Omental fat pad (tissue), 4 donors: ENCODE measurements around the gene MEF2C. TPM values are rescaled to one million over a fixed set of nuclear protein-coding genes. Genes with fewer than 3 reads are reported as not detected.

Experiments used
- ATAC-seq: fragments of 150-250 bp; one replicate; pipeline ENCODE4 v1.9.1; 2016; ENCODE audit warnings: mild to moderate bottlenecking, moderate library complexity; ENCODE audit not compliant: low FRiP score
- DNase-seq: peaks from one replicate; pipeline ENCODE4 v3.0.0-alpha.2; 2019; ENCODE audit warnings: low spot score
- total RNA-seq, 4 donors: library from RNA; depleted of rRNA; stranded (reverse); fragments of >200 nt; gene quantifications; one replicate each; pipeline ENCODE4 v1.1.0, GENCODE V29; 2016
- TF ChIP-seq, protein P1 (sequence below), 3 donors: fragments of 450-650 bp; IDR thresholded peaks; one replicate each; pipeline ENCODE4 v1.5.1; 2016 to 2017; ENCODE audit warnings: antibody characterized with exemption in 3 of 3, mild to moderate bottlenecking in 3 of 3, moderate library complexity in 2 of 3

MEF2C gene
- total RNA-seq, 4 donors from 2014 or later = 25.4 to 97.7 (median 44.0) TPM

DNA sequence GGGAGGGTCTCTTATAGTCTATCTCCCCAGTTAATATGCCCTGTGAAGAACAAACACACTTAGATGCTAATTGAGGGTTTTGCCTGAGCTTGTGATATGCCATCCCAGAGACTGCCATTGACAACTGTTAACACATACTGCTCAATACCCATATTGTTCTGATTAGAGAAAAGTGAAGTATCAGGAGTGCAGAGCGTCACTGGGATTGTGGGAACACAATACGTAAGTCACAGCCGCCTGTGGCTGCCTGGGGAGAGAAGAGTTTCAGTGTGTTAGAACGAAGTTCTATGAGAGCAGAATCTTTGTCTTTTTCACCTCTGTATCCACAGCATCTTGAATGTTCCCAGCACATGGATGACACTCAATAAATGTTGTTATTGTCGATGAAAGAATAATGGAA is 110.2 kb downstream of the MEF2C start:
- ATAC-seq = no peak
- no peak for DNase-seq
- TF ChIP-seq, protein P1, sequence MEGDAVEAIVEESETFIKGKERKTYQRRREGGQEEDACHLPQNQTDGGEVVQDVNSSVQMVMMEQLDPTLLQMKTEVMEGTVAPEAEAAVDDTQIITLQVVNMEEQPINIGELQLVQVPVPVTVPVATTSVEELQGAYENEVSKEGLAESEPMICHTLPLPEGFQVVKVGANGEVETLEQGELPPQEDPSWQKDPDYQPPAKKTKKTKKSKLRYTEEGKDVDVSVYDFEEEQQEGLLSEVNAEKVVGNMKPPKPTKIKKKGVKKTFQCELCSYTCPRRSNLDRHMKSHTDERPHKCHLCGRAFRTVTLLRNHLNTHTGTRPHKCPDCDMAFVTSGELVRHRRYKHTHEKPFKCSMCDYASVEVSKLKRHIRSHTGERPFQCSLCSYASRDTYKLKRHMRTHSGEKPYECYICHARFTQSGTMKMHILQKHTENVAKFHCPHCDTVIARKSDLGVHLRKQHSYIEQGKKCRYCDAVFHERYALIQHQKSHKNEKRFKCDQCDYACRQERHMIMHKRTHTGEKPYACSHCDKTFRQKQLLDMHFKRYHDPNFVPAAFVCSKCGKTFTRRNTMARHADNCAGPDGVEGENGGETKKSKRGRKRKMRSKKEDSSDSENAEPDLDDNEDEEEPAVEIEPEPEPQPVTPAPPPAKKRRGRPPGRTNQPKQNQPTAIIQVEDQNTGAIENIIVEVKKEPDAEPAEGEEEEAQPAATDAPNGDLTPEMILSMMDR (IDR thresholded peaks at IDR 0.05) = no peak

DNA sequence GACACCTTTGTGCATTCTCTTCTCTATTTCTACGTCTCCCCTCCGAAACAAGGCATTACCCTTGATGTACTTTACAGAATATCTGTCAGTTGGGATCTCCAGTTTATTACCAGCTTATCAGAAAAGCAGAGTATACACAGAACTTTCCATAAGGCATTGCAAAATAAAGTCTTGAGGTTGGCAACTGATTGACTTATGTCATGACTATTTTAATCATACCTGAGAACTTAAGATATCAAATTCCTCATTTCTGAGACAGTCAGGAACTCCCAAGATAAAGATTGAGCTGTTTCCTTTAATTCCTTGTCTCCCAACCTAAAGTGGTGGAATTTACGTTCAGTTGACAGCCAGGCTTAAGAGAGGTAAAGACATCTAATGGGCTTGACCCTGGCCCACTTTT is 110.9 kb downstream of the MEF2C start:
- DNase-seq = no peak
- TF ChIP-seq, protein P1 (IDR thresholded peaks at IDR 0.05) = no peak
- no peak for ATAC-seq

DNA sequence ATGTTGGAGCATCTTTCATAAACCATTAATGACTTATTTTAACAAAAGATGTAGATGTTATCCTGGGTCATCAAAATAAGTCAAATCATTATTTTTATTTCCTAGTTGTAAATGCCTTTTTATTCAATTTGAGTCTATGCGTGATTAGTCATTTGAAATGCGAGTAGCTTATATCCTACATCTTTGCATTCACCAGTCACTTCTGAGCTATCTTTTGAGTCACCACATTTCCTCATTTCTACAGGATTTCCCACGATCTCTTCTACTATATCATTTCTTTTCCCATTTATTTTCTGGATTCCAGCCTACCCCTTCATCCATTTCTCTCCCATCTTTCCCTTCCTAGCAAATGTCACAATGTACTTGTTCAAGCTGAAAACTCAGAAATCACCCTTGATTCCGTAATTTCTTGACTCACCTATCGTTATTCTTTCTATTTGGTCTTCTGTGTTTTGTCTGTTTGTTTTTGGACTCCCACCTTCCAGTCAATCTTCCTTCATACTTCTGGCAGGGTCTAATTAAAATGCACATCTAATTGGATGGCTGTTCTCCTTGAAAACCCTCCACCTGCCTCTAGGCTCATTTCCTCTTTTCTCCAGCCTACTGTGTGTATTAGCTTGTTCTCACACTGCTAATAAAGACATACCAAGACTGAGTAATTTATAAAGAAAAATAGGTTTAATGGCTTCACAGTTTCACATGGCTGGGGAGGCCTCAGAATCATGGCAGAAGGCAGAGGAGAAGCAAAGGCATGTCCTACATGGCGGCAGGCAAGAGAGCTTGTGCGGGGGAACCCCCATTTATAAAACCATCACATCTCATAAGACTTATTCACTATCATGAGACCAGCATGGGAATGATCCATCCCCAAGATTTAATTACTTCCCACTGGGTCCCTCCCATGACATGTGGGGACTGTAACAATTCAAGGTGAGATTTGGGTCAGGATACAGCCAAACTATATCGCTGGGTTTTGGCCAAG is 112.4 kb downstream of the MEF2C start:
- TF ChIP-seq, protein P1 (IDR thresholded peaks at IDR 0.05) = no peak
- DNase-seq = no peak
- ATAC-seq = no peak

DNA sequence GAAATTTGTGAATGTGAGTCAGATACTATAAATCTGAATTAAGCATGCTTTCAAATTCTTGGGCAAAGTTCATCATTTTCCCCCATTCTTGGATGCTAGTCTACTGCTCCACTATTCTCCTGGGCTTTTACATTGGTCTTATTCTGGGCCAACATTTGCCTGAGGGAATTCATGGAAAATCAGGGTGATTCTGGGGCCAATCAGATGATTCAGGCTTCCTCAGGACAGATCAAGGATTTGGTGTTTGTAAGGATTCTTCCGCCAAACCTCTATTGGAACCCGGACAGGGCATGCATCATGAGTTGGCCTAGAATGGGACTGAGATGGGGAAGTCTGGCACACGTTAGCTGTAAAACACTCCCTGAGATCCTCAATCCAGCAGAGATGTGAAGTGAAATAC is 113.8 kb downstream of the MEF2C start:
- ATAC-seq (peak; percentile 59), DNase-seq (no peak)
- TF ChIP-seq, protein P1 (IDR thresholded peaks at IDR 0.05) = no peak

DNA sequence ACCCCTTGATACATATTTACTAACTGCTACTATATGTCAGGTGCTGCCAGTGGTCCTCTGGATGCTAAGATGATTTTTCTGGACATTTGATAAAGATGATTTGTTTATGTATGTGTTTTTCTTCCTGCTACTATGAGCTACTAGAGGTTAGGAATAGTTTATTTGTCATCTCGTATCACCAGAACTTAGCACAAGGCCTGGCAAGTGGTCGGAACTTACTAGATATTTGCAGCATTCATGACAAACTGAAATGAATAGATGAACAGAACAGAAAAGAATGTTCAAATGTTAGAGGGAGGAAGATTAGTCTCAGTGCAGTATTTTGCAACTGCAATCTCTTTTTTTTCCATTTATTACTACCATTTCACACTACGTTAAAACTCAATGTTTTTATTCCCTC is 114.6 kb downstream of the MEF2C start:
- DNase-seq (no peak), ATAC-seq (no peak)
- TF ChIP-seq, protein P1 (IDR thresholded peaks at IDR 0.05) = no peak

DNA sequence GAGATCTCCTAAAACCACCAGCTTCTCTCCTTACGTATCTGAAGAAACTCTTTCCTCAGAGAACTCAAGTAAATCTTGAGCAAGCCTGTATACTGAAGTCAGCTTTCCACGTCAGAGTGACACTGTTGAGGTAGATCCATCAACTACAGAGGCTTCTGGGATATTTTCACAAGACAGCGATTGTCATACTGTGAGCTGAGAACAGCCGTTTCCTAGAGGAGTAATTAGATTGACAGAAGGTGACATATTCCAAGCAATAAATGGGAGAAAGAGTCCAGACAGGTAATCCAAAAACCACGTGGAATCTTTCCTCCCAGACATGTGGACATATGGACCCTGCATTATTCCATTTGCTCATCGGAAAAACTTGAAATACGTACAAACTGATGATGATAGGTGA is 117.2 kb downstream of the MEF2C start:
- no peak for DNase-seq
- ATAC-seq = no peak
- TF ChIP-seq, protein P1 (IDR thresholded peaks at IDR 0.05) = no peak

DNA sequence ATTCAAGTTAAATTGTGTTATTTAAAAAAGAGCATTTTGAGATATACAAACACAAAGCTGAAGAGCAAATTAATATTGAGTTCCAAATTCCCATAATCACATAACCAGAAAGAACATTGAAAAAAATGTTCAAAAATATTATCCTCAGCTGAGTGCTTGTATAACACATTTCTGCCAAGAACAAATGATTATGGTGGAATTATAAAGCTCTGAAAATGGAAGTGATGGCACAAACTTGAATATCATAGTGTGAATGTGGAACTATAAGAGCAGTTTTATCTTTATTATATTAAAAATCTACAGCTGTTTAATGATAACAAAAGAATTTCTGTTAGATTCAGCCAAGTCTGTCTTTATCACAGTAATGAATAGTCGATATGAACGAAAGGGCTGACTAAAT is 117.8 kb downstream of the MEF2C start:
- ATAC-seq = no peak
- TF ChIP-seq, protein P1 (IDR thresholded peaks at IDR 0.05) = no peak
- no peak for DNase-seq
